ENCODE measurements around the gene THEM4.
"Not testable (repeated sequence)": the region's sequence is repeated elsewhere in the genome, so short reads cannot be mapped to it uniquely, and the experiment has no call there.

The THEM4 gene

DNA sequence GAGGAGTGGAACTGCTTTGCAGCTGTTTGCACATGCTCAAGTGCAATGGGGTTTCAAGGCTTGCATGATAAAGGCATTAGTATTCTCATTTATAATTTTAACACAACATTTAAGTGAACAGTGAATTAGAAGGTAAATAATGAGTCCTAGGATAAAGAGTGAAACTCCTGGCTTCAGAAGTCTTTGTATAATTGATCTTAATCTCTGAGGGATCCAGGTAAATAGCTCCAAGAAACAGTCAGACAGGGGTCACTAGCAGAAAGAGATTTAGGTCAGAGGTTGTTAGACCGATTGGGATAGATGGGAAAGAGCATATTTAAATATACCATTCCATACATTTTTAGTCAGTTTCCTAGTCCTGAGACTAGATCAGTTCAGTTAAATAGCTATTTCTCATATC lies 14.1 kb upstream of the THEM4 start:
- H3K4me3 ChIP-seq (ENCODE audit: low read length), result no peak overlapping the region
- H3K27me3 ChIP-seq (ENCODE audit: control insufficient read depth, insufficient read depth, low read length), result peaks cover 38% of the 10 kb centered on the region
- no peaks in the 10 kb centered on the region for H3K9me3 ChIP-seq (replicated peaks; ENCODE audit: low read length)
- H3K36me3 ChIP-seq (ENCODE audit: insufficient read depth, low read length), result no peaks in the 10 kb centered on the region
- H3K4me2 ChIP-seq (ENCODE audit: low read length), result no peak overlapping the region
- H3K9ac ChIP-seq (ENCODE audit: low read depth, low read length), result no peak overlapping the region
- H3K4me1 ChIP-seq (ENCODE audit: control insufficient read depth, insufficient read depth, low read length), result no peaks in the 10 kb centered on the region

GRCh38 chr1:151920149-151920548 lies 10.8 kb upstream of the THEM4 start:
- H3K27me3 ChIP-seq (ENCODE audit: control insufficient read depth, insufficient read depth, low read length), result peaks cover 36% of the 10 kb centered on the region
- H3K9me3 ChIP-seq (replicated peaks; ENCODE audit: low read length), result no peaks in the 10 kb centered on the region
- no peak overlapping the region for H3K4me2 ChIP-seq (ENCODE audit: low read length)
- H3K4me1 ChIP-seq (ENCODE audit: control insufficient read depth, insufficient read depth, low read length), result peaks cover 3% of the 10 kb centered on the region
- H3K9ac ChIP-seq (ENCODE audit: low read depth, low read length), result no peak overlapping the region
- no peaks in the 10 kb centered on the region for H3K36me3 ChIP-seq (ENCODE audit: insufficient read depth, low read length)
- H3K4me3 ChIP-seq (ENCODE audit: low read length), result no peak overlapping the region

GRCh38 chr1:151918819-151919610 lies 9.7 kb upstream of the THEM4 start:
- H3K36me3 ChIP-seq (ENCODE audit: insufficient read depth, low read length), result no peaks in the 10 kb centered on the region
- no peak overlapping the region for H3K4me2 ChIP-seq (ENCODE audit: low read length)
- no peak overlapping the region for H3K9ac ChIP-seq (ENCODE audit: low read depth, low read length)
- no peak overlapping the region for H3K4me3 ChIP-seq (ENCODE audit: low read length)
- no peaks in the 10 kb centered on the region for H3K9me3 ChIP-seq (replicated peaks; ENCODE audit: low read length)
- H3K4me1 ChIP-seq (ENCODE audit: control insufficient read depth, insufficient read depth, low read length), result peaks cover 3% of the 10 kb centered on the region
- peaks cover 36% of the 10 kb centered on the region for H3K27me3 ChIP-seq (ENCODE audit: control insufficient read depth, insufficient read depth, low read length)

DNA sequence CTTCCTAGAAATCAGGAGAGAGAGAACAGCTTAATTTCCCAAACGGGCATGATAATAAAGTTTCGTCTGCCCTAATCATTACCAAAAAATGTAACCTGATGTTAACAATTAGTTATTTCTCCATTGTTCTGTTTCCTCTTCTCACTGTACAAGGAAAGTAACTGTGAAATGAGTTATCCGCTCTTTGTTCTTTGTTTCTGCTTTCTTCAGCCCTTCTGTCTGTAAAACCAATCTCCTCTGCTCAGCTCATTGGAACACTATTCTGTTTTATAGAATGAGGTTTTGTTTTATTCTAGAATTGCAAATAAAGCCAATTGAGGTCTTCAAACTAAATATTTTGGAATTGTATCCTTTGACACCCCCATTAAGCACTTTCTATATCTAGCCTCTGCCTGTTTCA lies 8.8 kb upstream of the THEM4 start:
- H3K4me3 ChIP-seq (ENCODE audit: low read length), result no peak overlapping the region
- peaks cover 3% of the 10 kb centered on the region for H3K4me1 ChIP-seq (ENCODE audit: control insufficient read depth, insufficient read depth, low read length)
- no peaks in the 10 kb centered on the region for H3K36me3 ChIP-seq (ENCODE audit: insufficient read depth, low read length)
- H3K4me2 ChIP-seq (ENCODE audit: low read length), result no peak overlapping the region
- H3K27me3 ChIP-seq (ENCODE audit: control insufficient read depth, insufficient read depth, low read length), result peaks cover 36% of the 10 kb centered on the region
- H3K9me3 ChIP-seq (replicated peaks; ENCODE audit: low read length), result no peaks in the 10 kb centered on the region
- no peak overlapping the region for H3K9ac ChIP-seq (ENCODE audit: low read depth, low read length)

DNA sequence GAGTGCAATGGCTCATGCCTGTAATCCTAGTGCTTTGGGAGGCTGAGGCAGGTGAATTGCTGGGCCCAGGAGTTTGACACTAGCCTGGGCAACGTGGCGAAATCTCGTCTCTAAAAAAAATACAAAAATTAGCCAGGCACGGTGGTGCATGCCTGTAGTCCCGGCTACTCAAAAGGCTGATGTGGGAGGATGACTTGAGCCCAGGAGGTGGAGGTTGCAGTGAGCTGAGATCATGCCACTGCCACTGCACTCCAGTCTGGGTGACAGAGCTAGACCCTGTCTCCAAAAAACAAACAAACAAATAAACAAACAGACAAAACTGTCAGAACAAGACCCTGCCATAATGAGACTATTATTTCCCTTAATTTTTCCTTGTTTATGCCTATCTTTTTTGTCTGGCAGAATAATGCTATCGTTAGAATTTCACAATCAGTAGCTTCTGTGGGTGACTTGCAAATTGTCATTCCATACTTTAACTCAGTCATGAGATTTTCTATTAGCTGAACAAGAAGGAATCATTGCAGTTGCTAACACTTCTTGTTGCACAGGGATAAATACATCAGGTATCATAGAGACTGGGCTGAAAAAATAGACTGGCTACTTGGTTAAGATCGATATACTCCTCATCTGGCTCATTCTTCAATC lies 7.5 kb upstream of the THEM4 start:
- Histone ChIP-seq H3K4me1 (ENCODE audit: control insufficient read depth, insufficient read depth, low read length) (peaks cover 3% of the 10 kb centered on the region), H3K36me3 (ENCODE audit: insufficient read depth, low read length) (no peaks in the 10 kb centered on the region), H3K9ac (ENCODE audit: low read depth, low read length) (no peak overlapping the region), H3K4me2 (ENCODE audit: low read length) (no peak overlapping the region), H3K27me3 (ENCODE audit: control insufficient read depth, insufficient read depth, low read length) (peaks cover 26% of the 10 kb centered on the region), H3K4me3 (ENCODE audit: low read length) (no peak overlapping the region), H3K9me3 (replicated peaks; ENCODE audit: low read length) (no peaks in the 10 kb centered on the region)

- H3K9ac ChIP-seq (ENCODE audit: low read depth, low read length), result no peak overlapping the region
- no peak overlapping the region for H3K4me2 ChIP-seq (ENCODE audit: low read length)
- peaks cover 3% of the 10 kb centered on the region for H3K4me1 ChIP-seq (ENCODE audit: control insufficient read depth, insufficient read depth, low read length)
- no peaks in the 10 kb centered on the region for H3K9me3 ChIP-seq (replicated peaks; ENCODE audit: low read length)
- no peak overlapping the region for H3K4me3 ChIP-seq (ENCODE audit: low read length)
- no peaks in the 10 kb centered on the region for H3K36me3 ChIP-seq (ENCODE audit: insufficient read depth, low read length)
- peaks cover 16% of the 10 kb centered on the region for H3K27me3 ChIP-seq (ENCODE audit: control insufficient read depth, insufficient read depth, low read length)
These were observed 5.9 kb upstream of the THEM4 start for GRCh38 chr1:151915061-151915686.

- Histone ChIP-seq H3K9me3 (replicated peaks; ENCODE audit: low read length) (no peaks in the 10 kb centered on the region), H3K9ac (ENCODE audit: low read depth, low read length) (no peak overlapping the region), H3K4me3 (ENCODE audit: low read length) (no peak overlapping the region), H3K36me3 (ENCODE audit: insufficient read depth, low read length) (no peaks in the 10 kb centered on the region), H3K4me1 (ENCODE audit: control insufficient read depth, insufficient read depth, low read length) (peaks cover 7% of the 10 kb centered on the region), H3K4me2 (ENCODE audit: low read length) (no peak overlapping the region), H3K27me3 (ENCODE audit: control insufficient read depth, insufficient read depth, low read length) (peaks cover 16% of the 10 kb centered on the region)
These were observed 4.8 kb upstream of the THEM4 start for GRCh38 chr1:151914076-151914475.

DNA sequence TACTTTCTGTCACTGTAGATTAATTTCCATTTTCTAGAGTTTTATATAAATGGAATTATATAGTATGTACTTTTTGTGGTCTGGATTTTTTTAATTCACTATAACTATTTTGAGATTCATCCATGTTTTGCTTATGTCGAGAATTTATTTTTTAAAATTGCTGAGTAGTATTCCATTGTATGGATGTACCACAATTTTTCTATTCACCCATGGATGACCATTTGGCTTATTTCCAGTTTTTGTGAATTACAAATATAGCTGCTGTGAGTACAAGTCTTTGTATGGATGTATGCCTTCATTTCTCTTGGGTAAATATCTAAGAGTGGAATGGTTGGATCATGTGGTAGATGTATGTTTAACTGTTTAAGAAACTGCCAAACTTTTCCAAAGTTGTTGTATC lies 3.7 kb upstream of the THEM4 start:
- Histone ChIP-seq H3K4me3 (ENCODE audit: low read length) (no peak overlapping the region), H3K36me3 (ENCODE audit: insufficient read depth, low read length) (no peaks in the 10 kb centered on the region), H3K4me1 (ENCODE audit: control insufficient read depth, insufficient read depth, low read length) (peaks cover 11% of the 10 kb centered on the region), H3K4me2 (ENCODE audit: low read length) (no peak overlapping the region), H3K9ac (ENCODE audit: low read depth, low read length) (no peak overlapping the region), H3K27me3 (ENCODE audit: control insufficient read depth, insufficient read depth, low read length) (peaks cover 6% of the 10 kb centered on the region), H3K9me3 (replicated peaks; ENCODE audit: low read length) (peaks cover under 1% of the 10 kb centered on the region)

DNA sequence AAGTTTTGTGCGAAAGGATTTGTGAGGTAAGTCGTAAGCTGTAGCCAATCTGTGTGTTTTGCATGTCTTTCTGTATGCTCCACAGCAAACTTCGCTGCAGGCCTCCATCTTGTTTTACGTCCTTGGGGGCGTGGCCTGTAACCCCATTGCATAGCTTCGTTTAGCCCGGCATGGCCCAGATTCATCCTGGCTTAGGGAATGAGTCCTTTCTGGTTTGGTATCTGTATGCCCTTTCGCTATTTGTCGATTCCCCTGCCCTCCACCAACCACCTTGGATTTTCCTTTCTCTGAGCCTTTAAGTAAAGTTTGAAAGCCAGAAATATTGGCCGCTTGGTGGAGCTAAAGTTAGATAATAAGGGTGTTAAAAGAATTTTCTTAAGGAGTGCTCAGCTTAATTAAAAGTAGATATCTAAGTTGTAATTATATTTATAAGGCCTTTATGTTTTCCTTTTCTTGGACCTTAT lies 1.1 kb downstream of the THEM4 start:
- peak overlapping the region; percentile 89 for H3K4me3 ChIP-seq (ENCODE audit: low read length)
- H3K4me1 ChIP-seq (ENCODE audit: control insufficient read depth, insufficient read depth, low read length), result peaks cover 20% of the 10 kb centered on the region
- no peaks in the 10 kb centered on the region for H3K27me3 ChIP-seq (ENCODE audit: control insufficient read depth, insufficient read depth, low read length)
- H3K9me3 ChIP-seq (replicated peaks; ENCODE audit: low read length), result peaks cover 9% of the 10 kb centered on the region
- no peaks in the 10 kb centered on the region for H3K36me3 ChIP-seq (ENCODE audit: insufficient read depth, low read length)
- peak overlapping the region; percentile 86 for H3K4me2 ChIP-seq (ENCODE audit: low read length)
- peak overlapping the region; percentile 95 for H3K9ac ChIP-seq (ENCODE audit: low read depth, low read length)

GRCh38 chr1:151907363-151908139 lies 1.8 kb downstream of the THEM4 start:
- Histone ChIP-seq H3K4me1 (ENCODE audit: control insufficient read depth, insufficient read depth, low read length) (peaks cover 20% of the 10 kb centered on the region), H3K4me3 (ENCODE audit: low read length) (no peak overlapping the region)

GRCh38 chr1:151906324-151906645 lies 3.0 kb downstream of the THEM4 start:
- not testable (repeated sequence) for H3K9ac ChIP-seq (ENCODE audit: low read depth, low read length); H3K4me3 ChIP-seq (ENCODE audit: low read length); H3K36me3 ChIP-seq (ENCODE audit: insufficient read depth, low read length); H3K9me3 ChIP-seq (replicated peaks; ENCODE audit: low read length); H3K4me2 ChIP-seq (ENCODE audit: low read length); H3K27me3 ChIP-seq (ENCODE audit: control insufficient read depth, insufficient read depth, low read length)
- peaks cover 20% of the 10 kb centered on the region for H3K4me1 ChIP-seq (ENCODE audit: control insufficient read depth, insufficient read depth, low read length)

More at GRCh38 chr1:151907363-151908139, 1.8 kb downstream of the THEM4 start:
- H3K4me2 ChIP-seq (ENCODE audit: low read length), result no peak overlapping the region
- no peak overlapping the region for H3K9ac ChIP-seq (ENCODE audit: low read depth, low read length)
- H3K36me3 ChIP-seq (ENCODE audit: insufficient read depth, low read length), result no peaks in the 10 kb centered on the region
- no peaks in the 10 kb centered on the region for H3K27me3 ChIP-seq (ENCODE audit: control insufficient read depth, insufficient read depth, low read length)
- peaks cover 9% of the 10 kb centered on the region for H3K9me3 ChIP-seq (replicated peaks; ENCODE audit: low read length)
